Tibial artery (tissue), 4 donors: ENCODE results near the gene BORCS6.

Experiments used
- DNase-seq, 2 donors: peaks; one replicate each; pipeline ENCODE4 v3.0.0-alpha.2; 2019
- H3K27ac ChIP-seq, 2 donors: fragments of 200-600 bp; sonication (generic) in 1 of 2; 1 replicate in 1 of 2; 2 replicates in 1 of 2; pipeline ENCODE4 v1.5.1; 2018 to 2019; ENCODE audit warnings: mild to moderate bottlenecking in 1 of 2
- H3K27me3 ChIP-seq, 2 donors: fragments of 200-600 bp; sonication (generic) in 1 of 2; one replicate each; pipeline versions ENCODE4 v1.5.1 to v1.6.0; 2016 to 2019
- H3K36me3 ChIP-seq, 3 donors: fragments of 200-600 bp; sonication (generic) in 2 of 3; one replicate each; pipeline ENCODE4 v1.5.1; 2016 to 2019; ENCODE audit warnings: mild to moderate bottlenecking in 2 of 3
- H3K4me1 ChIP-seq, 4 donors: fragments of 200-600 bp; sonication (generic) in 2 of 4; 1 replicate in 3 of 4; 2 replicates in 1 of 4; pipeline ENCODE4 v1.5.1; 2016 to 2019
- H3K4me3 ChIP-seq, 2 donors: fragments of 200-600 bp; sonication (generic) in 1 of 2; 1 replicate in 1 of 2; 2 replicates in 1 of 2; pipeline ENCODE4 v1.5.1; 2018 to 2019; ENCODE audit warnings: mild to moderate bottlenecking in 2 of 2
- H3K9me3 ChIP-seq, 3 donors: fragments of 200-600 bp; sonication (generic) in 1 of 3; one replicate each; pipeline ENCODE4 v1.5.1; 2016 to 2019
- intact Hi-C: fragments of 100-400 bp; cut with DNase I; formaldehyde crosslinking; loops from one replicate; pipeline ENCODE4 v1.15.0; 2023; ENCODE audit warnings: low total_unique reads
- TF ChIP-seq, protein P1 (sequence below), 2 experiments: fragments of 200-600 bp in 1 of 2; fragments of 450-650 bp in 1 of 2; IDR thresholded peaks; one replicate each; pipeline ENCODE4 v1.5.1; 2017 to 2019; ENCODE audit warnings: antibody characterized with exemption in 2 of 2, mild to moderate bottlenecking in 1 of 2, moderate library complexity in 1 of 2

BORCS6 gene

DNA sequence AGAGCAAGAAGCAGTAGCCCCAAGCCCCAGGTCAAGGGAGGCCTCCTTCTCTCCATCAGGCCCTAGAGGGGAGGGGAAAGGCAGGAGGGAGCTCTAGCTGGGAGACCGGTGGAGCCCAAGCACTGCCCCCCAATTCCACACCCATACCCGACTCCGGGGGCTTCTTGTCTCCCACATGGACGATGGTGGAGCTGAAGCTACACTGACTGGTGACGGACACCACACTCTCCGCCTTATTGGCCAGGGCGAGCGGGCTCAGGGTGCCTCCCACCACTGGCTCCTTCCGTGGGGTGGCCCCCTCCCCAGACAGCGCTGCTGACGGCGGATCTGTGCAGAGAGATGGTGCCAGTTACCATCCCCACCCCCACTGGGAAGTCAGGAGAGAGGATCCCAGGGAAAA is 44.2 kb downstream of the BORCS6 start:
- intact Hi-C loops, result no loop called here
- H3K4me3 ChIP-seq, result no peak overlapping the region
- peaks cover 0 to 71% (median 41%) of the 10 kb centered on the region in 4 donors for H3K4me1 ChIP-seq
- no peak for DNase-seq
- peaks cover 100% of the 10 kb centered on the region in 3 donors for H3K36me3 ChIP-seq
- H3K9me3 ChIP-seq, result no peaks in the 10 kb centered on the region
- TF ChIP-seq, protein P1, sequence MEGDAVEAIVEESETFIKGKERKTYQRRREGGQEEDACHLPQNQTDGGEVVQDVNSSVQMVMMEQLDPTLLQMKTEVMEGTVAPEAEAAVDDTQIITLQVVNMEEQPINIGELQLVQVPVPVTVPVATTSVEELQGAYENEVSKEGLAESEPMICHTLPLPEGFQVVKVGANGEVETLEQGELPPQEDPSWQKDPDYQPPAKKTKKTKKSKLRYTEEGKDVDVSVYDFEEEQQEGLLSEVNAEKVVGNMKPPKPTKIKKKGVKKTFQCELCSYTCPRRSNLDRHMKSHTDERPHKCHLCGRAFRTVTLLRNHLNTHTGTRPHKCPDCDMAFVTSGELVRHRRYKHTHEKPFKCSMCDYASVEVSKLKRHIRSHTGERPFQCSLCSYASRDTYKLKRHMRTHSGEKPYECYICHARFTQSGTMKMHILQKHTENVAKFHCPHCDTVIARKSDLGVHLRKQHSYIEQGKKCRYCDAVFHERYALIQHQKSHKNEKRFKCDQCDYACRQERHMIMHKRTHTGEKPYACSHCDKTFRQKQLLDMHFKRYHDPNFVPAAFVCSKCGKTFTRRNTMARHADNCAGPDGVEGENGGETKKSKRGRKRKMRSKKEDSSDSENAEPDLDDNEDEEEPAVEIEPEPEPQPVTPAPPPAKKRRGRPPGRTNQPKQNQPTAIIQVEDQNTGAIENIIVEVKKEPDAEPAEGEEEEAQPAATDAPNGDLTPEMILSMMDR (IDR thresholded peaks at IDR 0.05), result no peak
- peak overlapping the region; percentile 99 to 100 for H3K27ac ChIP-seq
- H3K27me3 ChIP-seq, result no peaks in the 10 kb centered on the region

DNA sequence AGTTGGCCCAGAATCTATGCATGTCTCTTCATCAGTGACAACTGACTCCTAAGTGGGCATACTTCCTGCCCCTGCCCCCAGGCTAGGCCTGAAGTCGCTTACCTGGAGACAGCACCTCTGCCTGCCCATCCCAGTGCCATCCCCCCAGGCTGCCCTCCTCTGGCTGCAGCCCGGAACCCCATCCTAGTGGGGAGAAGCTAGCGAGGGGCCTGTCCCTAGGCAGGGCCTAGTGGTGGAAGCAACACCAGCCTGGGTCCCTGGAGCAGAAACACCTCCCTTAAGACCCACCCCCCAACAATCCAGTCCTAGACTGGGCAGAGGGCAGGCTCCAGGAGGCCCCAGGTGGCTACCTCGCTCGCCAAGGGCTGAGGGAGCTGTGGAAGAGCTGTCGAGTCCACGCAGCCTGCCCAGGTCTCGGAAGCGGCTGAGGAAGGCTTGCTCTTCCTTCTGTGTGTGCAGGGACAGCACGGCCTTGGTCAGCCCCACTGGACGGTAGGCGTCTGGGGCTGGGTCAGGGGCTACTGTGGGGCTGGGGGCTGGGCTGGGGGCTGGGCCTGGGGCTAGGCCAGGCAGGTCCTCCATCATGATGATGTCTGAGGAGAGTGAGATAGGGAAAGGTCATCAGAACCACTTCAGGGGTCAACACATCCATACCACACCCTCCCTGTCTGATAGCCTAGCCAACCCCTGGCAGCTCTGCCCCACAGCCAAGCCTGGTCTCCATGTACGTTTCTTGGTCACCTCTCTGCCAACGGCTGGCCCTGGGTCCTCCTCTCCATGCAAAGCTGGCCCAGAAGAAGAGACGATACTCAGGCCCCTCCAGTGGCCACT is 45.4 kb downstream of the BORCS6 start:
- DNase-seq, result no peak
- Histone ChIP-seq H3K27ac (peak overlapping the region; percentile 99 to 100), H3K4me1 (peaks cover 0 to 71% (median 33%) of the 10 kb centered on the region in 4 donors), H3K9me3 (no peaks in the 10 kb centered on the region), H3K27me3 (no peaks in the 10 kb centered on the region), H3K4me3 (no peak overlapping the region), H3K36me3 (peaks cover 100% of the 10 kb centered on the region in 3 donors)
- TF ChIP-seq, protein P1 (IDR thresholded peaks at IDR 0.05), result no peak
- intact Hi-C loops, result no loop called here

DNA sequence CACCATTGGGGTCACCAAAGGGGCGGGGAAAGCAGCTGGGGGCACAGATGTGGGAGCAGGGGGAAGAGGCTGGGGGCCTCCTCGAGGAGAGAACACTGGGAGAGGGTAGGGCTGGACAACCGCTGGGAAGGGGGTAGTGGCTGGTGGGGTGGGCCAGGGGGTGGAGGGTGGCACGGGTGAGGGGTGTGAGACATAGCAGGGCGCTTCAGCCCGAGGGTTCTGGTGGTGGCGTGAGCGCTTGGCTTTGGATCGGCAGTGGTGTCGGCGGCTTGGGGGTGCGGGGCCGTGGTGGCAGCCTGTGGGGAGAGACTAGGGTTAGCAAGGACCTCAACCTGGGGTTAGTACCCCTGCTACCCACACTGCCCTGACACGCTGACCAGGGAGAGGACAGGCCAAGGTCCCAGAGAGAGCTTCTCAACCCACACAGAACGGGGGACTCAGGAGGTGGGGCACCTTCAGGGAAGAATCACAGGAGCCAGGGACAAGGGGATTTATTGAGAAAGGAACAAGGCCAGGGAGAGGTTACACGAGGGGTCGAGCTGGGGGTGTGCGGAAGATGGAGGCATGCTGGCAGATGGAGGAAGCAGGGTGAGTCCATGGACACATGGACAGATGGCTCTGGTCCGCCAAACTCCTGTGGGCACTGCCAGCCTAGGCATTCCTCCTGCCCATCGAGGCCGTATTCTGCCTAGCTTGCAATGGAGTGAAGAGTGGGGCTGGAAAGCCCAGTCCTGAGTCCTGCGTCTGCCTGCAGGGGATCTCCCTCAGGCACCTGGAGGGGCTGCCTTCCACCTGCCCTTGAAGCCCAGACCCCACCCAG is 46.2 kb downstream of the BORCS6 start:
- H3K9me3 ChIP-seq, result no peaks in the 10 kb centered on the region
- no peaks in the 10 kb centered on the region for H3K27me3 ChIP-seq
- H3K36me3 ChIP-seq, result peaks cover 94 to 97% (median 95%) of the 10 kb centered on the region in 3 donors
- H3K27ac ChIP-seq, result peak overlapping the region; percentile 29 to 100
- intact Hi-C loops, result no loop called here
- TF ChIP-seq, protein P1 (IDR thresholded peaks at IDR 0.05), result no peak
- no peak overlapping the region for H3K4me3 ChIP-seq
- H3K4me1 ChIP-seq, result peaks cover 0 to 71% (median 30%) of the 10 kb centered on the region in 4 donors
- peak in 1 of 2 donors; percentile 24 for DNase-seq

DNA sequence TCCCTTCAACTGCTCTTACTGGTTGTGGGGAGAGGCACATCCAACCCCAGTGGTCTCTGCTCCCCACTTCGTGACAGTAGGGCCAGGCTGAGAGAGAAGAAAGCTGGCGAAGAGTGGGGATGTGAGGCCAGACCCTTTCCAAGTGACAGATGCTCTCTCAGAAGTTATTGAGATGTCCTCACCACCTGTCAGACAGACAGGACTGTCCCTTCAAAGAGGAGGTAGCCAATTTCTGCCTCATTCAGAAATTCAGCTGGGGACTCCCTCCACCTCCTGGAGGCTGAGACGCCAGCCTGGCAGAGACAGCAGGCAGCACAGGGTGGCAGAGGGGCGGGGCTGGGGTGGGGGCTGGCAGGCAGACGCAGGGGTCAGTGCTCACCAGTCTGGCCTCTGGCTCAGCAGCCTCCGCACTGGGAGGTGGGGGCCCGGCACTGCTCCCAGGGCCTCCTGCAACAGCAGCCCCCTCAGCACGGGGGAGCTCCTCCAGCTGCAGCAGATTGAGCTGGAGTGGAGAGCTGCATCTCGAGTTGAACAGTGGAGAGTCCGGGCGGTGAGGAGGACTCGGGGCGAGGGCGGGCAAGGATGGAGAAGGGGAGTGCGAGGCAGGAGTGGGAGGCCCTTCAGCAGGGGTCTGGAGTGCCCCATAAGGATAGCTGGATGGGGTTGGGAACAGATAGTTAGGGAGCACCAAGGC is 46.9 kb downstream of the BORCS6 start:
- intact Hi-C loops, result no loop called here
- peaks cover 0 to 69% (median 35%) of the 10 kb centered on the region in 4 donors for H3K4me1 ChIP-seq

More for the DNA sequence above, 46.9 kb downstream of the BORCS6 start:
- Histone ChIP-seq H3K27ac (peak overlapping the region; percentile 29 to 100), H3K27me3 (no peaks in the 10 kb centered on the region), H3K4me3 (no peak overlapping the region), H3K36me3 (peaks cover 87 to 89% (median 88%) of the 10 kb centered on the region in 3 donors), H3K9me3 (no peaks in the 10 kb centered on the region)
- DNase-seq, result no peak
- TF ChIP-seq, protein P1 (IDR thresholded peaks at IDR 0.05), result no peak
